ENCODE measurements around the gene SLC35E2B.
"Not testable (repeated sequence)": the region's sequence is repeated elsewhere in the genome, so short reads cannot be mapped to it uniquely, and the experiment has no call there.

SLC35E2B gene

DNA sequence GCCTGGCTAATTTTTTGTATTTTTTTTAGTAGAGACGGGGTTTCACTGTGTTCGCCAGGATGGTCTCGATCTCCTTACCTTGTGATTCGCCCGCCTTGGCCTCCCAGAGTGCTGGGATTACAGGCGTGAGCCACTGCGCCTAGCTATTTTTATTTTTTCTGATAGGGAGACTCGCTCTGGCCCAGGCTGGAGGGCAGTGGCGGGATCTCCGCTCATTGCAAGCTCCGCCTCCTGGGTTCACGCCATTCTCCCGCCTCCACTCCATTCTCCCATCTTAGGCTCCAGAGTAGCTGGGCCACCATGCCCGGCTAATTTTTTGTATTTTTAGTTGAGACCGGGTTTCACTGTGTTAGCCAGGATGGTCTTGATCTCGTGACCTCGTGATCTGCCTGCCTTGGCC, 33.5 kb upstream of the SLC35E2B start:
- H4K5ac ChIP-seq (ENCODE audit: low read length); H2BK15ac ChIP-seq (replicated peaks; ENCODE audit: low read depth); H3K36me3 ChIP-seq (ENCODE audit: control insufficient read depth, insufficient read depth, low read length); H2AK5ac ChIP-seq (ENCODE audit: low read length); H3K27me3 ChIP-seq (ENCODE audit: insufficient read depth, low read length, poor library complexity); H3K4ac ChIP-seq (ENCODE audit: low read depth, low read length); H2BK120ac ChIP-seq (ENCODE audit: low read depth, low read length); H3K56ac ChIP-seq (ENCODE audit: low read length); H3K79me2 ChIP-seq (ENCODE audit: control insufficient read depth, insufficient read depth, low read length); H3K9ac ChIP-seq (ENCODE audit: low read length); H3K79me1 ChIP-seq (ENCODE audit: low read length); H3K27ac ChIP-seq (ENCODE audit: low read depth, low read length); H3K4me2 ChIP-seq (ENCODE audit: low read length); H3K4me3 ChIP-seq (ENCODE audit: low read length); H3K23ac ChIP-seq (ENCODE audit: low read length); H3K4me1 ChIP-seq (ENCODE audit: control insufficient read depth, low read depth, low read length); H3K18ac ChIP-seq (ENCODE audit: low read length); H4K8ac ChIP-seq (ENCODE audit: low read depth, low read length); H2BK5ac ChIP-seq (ENCODE audit: low read length): not testable (repeated sequence)
- peak; percentile 4 for DNase-seq
- WGBS (ENCODE audit: extremely low coverage, insufficient coverage, low lambda C conversion rate) = no CpG with 5 or more reads among the region's 17 CpGs

DNA sequence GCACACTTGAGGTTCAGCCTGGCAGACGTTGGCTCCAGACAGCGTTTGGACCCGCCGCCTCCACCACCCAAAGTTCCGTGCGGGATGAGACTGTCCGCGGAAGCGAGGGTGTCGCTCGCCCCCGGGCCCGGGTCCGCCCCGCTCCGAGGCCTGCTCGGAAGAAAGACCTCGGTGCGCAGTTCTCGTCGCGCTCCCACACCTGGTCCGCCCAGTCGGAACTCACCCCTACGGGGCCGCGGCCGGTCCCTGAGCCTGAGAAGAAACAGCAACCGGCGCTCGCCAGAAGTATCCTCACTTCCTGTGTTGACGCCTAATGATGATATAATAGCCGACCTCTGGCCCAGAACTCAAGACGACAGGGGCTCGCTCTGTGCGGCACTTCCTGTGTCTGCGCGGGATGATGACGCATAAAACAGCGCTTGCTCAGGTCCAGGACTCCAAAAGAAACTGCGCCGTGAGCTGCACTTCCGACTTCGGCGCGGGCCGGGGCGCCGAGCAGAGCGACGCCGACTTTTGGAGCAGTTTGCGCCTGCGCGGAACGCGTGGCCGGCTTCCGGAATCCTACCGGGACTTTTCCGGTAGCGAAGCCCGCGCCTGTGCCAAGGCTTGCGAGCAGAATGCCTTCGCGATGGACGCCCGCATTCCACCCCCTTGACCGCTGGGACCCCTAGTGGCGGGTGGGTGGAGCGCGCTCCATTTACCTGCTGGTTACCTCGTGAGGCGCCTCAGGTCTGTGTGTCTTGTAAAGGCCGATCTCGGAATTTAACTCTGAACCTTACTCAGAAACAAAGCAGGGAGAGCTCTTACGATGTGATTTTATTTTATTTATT, 31.7 kb upstream of the SLC35E2B start, which contains the start of gene CDK11A:
Gene CDK11A, minus strand, starts transcription at position 323 of the 830 bp plus-strand sequence. CDS start 1,539 bp downstream, outside the sequence.
- not testable (repeated sequence) for H3K23ac ChIP-seq (ENCODE audit: low read length); H3K79me2 ChIP-seq (ENCODE audit: control insufficient read depth, insufficient read depth, low read length); H3K4me2 ChIP-seq (ENCODE audit: low read length); H4K5ac ChIP-seq (ENCODE audit: low read length); H3K27me3 ChIP-seq (ENCODE audit: insufficient read depth, low read length, poor library complexity); H2BK5ac ChIP-seq (ENCODE audit: low read length); H2AK5ac ChIP-seq (ENCODE audit: low read length); H2BK120ac ChIP-seq (ENCODE audit: low read depth, low read length); H2BK15ac ChIP-seq (replicated peaks; ENCODE audit: low read depth); H3K36me3 ChIP-seq (ENCODE audit: control insufficient read depth, insufficient read depth, low read length); H3K4me1 ChIP-seq (ENCODE audit: control insufficient read depth, low read depth, low read length); H3K79me1 ChIP-seq (ENCODE audit: low read length); H4K8ac ChIP-seq (ENCODE audit: low read depth, low read length)
- WGBS (ENCODE audit: extremely low coverage, insufficient coverage, low lambda C conversion rate) = no CpG with 5 or more reads among the region's 78 CpGs
- Histone ChIP-seq H3K56ac (ENCODE audit: low read length) (peak within 1 kb of the TSS; percentile 49), H3K4ac (ENCODE audit: low read depth, low read length) (peak within 1 kb of the TSS; percentile 55), H3K9ac (ENCODE audit: low read length) (peak within 1 kb of the TSS; percentile 63), H3K27ac (ENCODE audit: low read depth, low read length) (peak within 1 kb of the TSS; percentile 88), H3K4me3 (ENCODE audit: low read length) (peak within 1 kb of the TSS; percentile 46), H3K18ac (ENCODE audit: low read length) (peak within 1 kb of the TSS; percentile 80)
- DNase-seq = peak; percentile 100

DNA sequence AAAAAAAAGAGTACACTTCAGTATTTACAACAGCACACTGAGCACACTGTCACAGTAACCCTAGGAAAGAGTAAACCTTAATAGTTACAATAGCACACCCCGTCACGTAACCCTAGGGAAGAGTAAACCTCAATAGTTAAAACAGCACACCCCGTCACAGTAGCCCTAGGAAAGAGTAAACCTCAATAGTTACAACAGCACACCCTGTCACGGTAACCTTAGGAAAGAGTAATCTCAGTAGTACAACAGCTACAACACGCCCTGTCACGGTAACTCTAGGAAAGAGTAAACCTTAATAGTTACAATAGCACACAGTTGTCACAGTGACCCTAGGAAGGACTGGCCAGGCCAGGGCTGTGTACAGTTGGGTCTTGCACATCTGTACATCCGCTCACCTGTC, 28.6 kb upstream of the SLC35E2B start:
- no peak overlapping the region for H3K56ac ChIP-seq (ENCODE audit: low read length)
- no peaks in the 10 kb centered on the region for H3K4me1 ChIP-seq (ENCODE audit: control insufficient read depth, low read depth, low read length)
- no peak overlapping the region for H3K4me2 ChIP-seq (ENCODE audit: low read length)
- no peak overlapping the region for H4K5ac ChIP-seq (ENCODE audit: low read length)
- H2BK15ac ChIP-seq (replicated peaks; ENCODE audit: low read depth) = no peak overlapping the region
- H3K4ac ChIP-seq (ENCODE audit: low read depth, low read length) = no peak overlapping the region
- H3K36me3 ChIP-seq (ENCODE audit: control insufficient read depth, insufficient read depth, low read length) = peaks cover 5% of the 10 kb centered on the region
- no peak overlapping the region for H2BK120ac ChIP-seq (ENCODE audit: low read depth, low read length)
- H2AK5ac ChIP-seq (ENCODE audit: low read length) = no peak overlapping the region
- no peak overlapping the region for H3K18ac ChIP-seq (ENCODE audit: low read length)
- no peaks in the 10 kb centered on the region for H3K27me3 ChIP-seq (ENCODE audit: insufficient read depth, low read length, poor library complexity)
- no peaks in the 10 kb centered on the region for H3K79me1 ChIP-seq (ENCODE audit: low read length)
- no peak overlapping the region for H3K9ac ChIP-seq (ENCODE audit: low read length)
- no peak for DNase-seq
- H3K79me2 ChIP-seq (ENCODE audit: control insufficient read depth, insufficient read depth, low read length) = no peaks in the 10 kb centered on the region
- no peak overlapping the region for H3K4me3 ChIP-seq (ENCODE audit: low read length)
- H4K8ac ChIP-seq (ENCODE audit: low read depth, low read length) = no peak overlapping the region
- no peak overlapping the region for H3K23ac ChIP-seq (ENCODE audit: low read length)
- WGBS (ENCODE audit: extremely low coverage, insufficient coverage, low lambda C conversion rate) = no CpG with 5 or more reads among the region's 7 CpGs
- H3K27ac ChIP-seq (ENCODE audit: low read depth, low read length) = no peak overlapping the region
- no peak overlapping the region for H2BK5ac ChIP-seq (ENCODE audit: low read length)

DNA sequence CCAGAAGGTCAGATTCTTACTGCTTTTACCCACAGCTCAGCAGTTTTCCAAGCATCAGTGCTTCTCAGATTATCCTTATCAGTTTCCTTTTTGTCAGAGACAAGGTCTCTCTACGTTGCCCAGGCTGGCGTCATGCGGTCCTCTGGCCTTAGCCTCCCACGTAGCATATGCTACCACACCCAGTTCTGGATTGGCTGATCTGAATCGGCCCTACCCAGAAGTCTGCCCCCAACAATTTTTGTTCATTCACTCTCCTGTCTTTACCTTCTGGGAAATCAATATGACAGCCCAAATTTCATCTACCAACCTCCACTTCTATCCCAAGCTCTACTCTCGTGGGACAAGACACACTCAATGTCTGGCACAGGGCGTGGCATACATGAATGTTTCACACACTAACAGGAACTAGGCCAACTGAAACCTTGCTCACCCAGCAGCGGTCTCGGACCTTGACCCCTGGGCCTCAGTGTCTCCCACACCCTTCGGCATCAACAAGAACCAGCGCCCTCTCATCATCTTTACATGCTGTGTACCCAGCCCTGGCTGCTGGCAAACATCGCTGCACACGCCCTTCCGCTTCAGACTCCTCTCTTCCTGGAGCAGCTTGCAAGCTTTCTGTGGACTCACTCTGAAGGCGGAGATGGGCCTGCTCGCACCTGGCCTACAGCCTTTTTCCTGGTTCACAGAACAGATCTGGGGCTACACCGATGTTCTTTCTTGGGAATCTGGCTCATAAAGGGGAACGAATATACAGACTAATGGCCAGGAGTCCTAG, 22.7 kb upstream of the SLC35E2B start:
- not testable (repeated sequence) for H3K36me3 ChIP-seq (ENCODE audit: control insufficient read depth, insufficient read depth, low read length); H4K8ac ChIP-seq (ENCODE audit: low read depth, low read length); H2BK120ac ChIP-seq (ENCODE audit: low read depth, low read length); DNase-seq; H3K18ac ChIP-seq (ENCODE audit: low read length); H3K27ac ChIP-seq (ENCODE audit: low read depth, low read length); H3K56ac ChIP-seq (ENCODE audit: low read length); H3K23ac ChIP-seq (ENCODE audit: low read length); H3K27me3 ChIP-seq (ENCODE audit: insufficient read depth, low read length, poor library complexity); H3K4me2 ChIP-seq (ENCODE audit: low read length); H4K5ac ChIP-seq (ENCODE audit: low read length); H3K4ac ChIP-seq (ENCODE audit: low read depth, low read length); H2AK5ac ChIP-seq (ENCODE audit: low read length); H3K9ac ChIP-seq (ENCODE audit: low read length); H3K79me1 ChIP-seq (ENCODE audit: low read length); H2BK5ac ChIP-seq (ENCODE audit: low read length); H3K4me3 ChIP-seq (ENCODE audit: low read length); H2BK15ac ChIP-seq (replicated peaks; ENCODE audit: low read depth); H3K79me2 ChIP-seq (ENCODE audit: control insufficient read depth, insufficient read depth, low read length); H3K4me1 ChIP-seq (ENCODE audit: control insufficient read depth, low read depth, low read length)
- no CpG with 5 or more reads among the region's 18 CpGs for WGBS (ENCODE audit: extremely low coverage, insufficient coverage, low lambda C conversion rate)

DNA sequence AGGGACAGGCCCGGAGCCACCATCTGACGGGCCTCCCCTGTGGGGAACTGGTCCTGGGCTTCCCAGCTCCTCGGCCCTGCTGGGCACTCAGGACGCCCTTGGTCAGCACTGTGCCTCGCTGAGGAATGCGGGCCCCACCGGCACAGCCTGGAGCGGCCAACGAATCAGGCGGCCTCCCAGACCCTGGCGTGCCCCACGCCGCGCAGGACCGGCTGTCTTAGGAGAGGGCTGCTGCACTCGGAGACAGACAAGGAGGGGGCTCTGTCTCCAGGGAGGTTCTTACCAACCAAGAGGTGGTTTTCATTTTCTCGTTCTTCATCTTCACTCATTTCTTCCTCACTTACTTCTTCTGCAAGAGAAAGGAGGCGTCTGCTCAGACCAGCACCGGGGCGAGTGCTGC, 15.3 kb upstream of the SLC35E2B start:
- H3K27ac ChIP-seq (ENCODE audit: low read depth, low read length); H3K23ac ChIP-seq (ENCODE audit: low read length); H3K4me3 ChIP-seq (ENCODE audit: low read length); DNase-seq; H2BK120ac ChIP-seq (ENCODE audit: low read depth, low read length); H2AK5ac ChIP-seq (ENCODE audit: low read length); H3K56ac ChIP-seq (ENCODE audit: low read length); H3K9ac ChIP-seq (ENCODE audit: low read length); H3K4me1 ChIP-seq (ENCODE audit: control insufficient read depth, low read depth, low read length); H3K27me3 ChIP-seq (ENCODE audit: insufficient read depth, low read length, poor library complexity); H3K4me2 ChIP-seq (ENCODE audit: low read length); H3K79me2 ChIP-seq (ENCODE audit: control insufficient read depth, insufficient read depth, low read length); H3K4ac ChIP-seq (ENCODE audit: low read depth, low read length); H2BK15ac ChIP-seq (replicated peaks; ENCODE audit: low read depth); H3K36me3 ChIP-seq (ENCODE audit: control insufficient read depth, insufficient read depth, low read length); H3K18ac ChIP-seq (ENCODE audit: low read length); H2BK5ac ChIP-seq (ENCODE audit: low read length); H4K8ac ChIP-seq (ENCODE audit: low read depth, low read length); H4K5ac ChIP-seq (ENCODE audit: low read length); H3K79me1 ChIP-seq (ENCODE audit: low read length): not testable (repeated sequence)
- WGBS (ENCODE audit: extremely low coverage, insufficient coverage, low lambda C conversion rate) = no CpG with 5 or more reads among the region's 20 CpGs
